ENCODE results near the gene KCNQ2.

GRCh38 chr20:63371291-63371865, 101.1 kb downstream of the KCNQ2 start:
- TF ChIP-seq ZNF274 (IDR thresholded peaks at IDR 0.05; ENCODE audit: low read depth, low read length) = no peak
- no peak for TF ChIP-seq YY1 (IDR thresholded peaks at IDR 0.05; ENCODE audit: insufficient read depth, insufficient read length)
- no peak for TF ChIP-seq SUZ12 (IDR thresholded peaks at IDR 0.05; ENCODE audit: extremely low read depth, insufficient read depth, insufficient read length)

All from NT2/D1 (cell line).